PC-9 (cell line): ENCODE data around the gene PLEKHG1. TPM values are rescaled to one million over a fixed set of nuclear protein-coding genes. Genes with fewer than 3 reads are reported as not detected.

Experiments
- BruUV-seq: library from RNA; stranded (reverse); fragments of 400-500 nt; replicated peaks from 2 replicates; lab custom pipeline; 2021; lab: Mats Ljungman, UMichigan
- CTCF ChIA-PET: fragments of 300-600 bp; sonication (Branson Sonifier 250); formaldehyde crosslinking; loops from one replicate; lab custom pipeline; 2022; ENCODE audit warnings: antibody characterized with exemption; lab: Charles Lee
- POLR2A ChIA-PET: fragments of 300-600 bp; sonication (Branson Sonifier 250); formaldehyde crosslinking; loops from one replicate; lab custom pipeline; 2022; ENCODE audit warnings: antibody characterized with exemption; ENCODE audit not compliant: unreplicated experiment; lab: Charles Lee
- DNase-seq, 2 experiments: peaks; one replicate each; pipeline versions ENCODE4 v3.0.0 to v3.0.0-alpha.2; 2015 to 2022; ENCODE audit warnings: mixed read lengths in 1 of 2
- H2AFZ ChIP-seq: fragments of 200-600 bp; sonication (generic); 2 replicates; pipeline ENCODE4 v1.8.1; 2017; ENCODE audit warnings: antibody characterized with exemption
- H3F3A ChIP-seq: fragments of 200-600 bp; sonication (generic); 2 replicates; pipeline ENCODE4 v1.8.1; 2017; ENCODE audit warnings: antibody characterized with exemption, mild to moderate bottlenecking, low read depth; ENCODE audit not compliant: insufficient read depth
- H3K27ac ChIP-seq: fragments of 200-600 bp; sonication (generic); 2 replicates; pipeline ENCODE4 v1.6.1; 2016; ENCODE audit warnings: mixed run types
- H3K27me3 ChIP-seq: fragments of 200-600 bp; sonication (generic); 2 replicates; pipeline ENCODE4 v1.6.1; 2016; ENCODE audit warnings: low read depth, mixed run types; ENCODE audit not compliant: insufficient read depth
- H3K36me3 ChIP-seq: fragments of 200-600 bp; sonication (generic); 2 replicates; pipeline ENCODE4 v1.6.1; 2016; ENCODE audit warnings: low read depth, mixed run types
- H3K4me1 ChIP-seq: fragments of 200-600 bp; sonication (generic); replicated peaks from 2 replicates; pipeline ENCODE4 v1.6.1; 2016; ENCODE audit warnings: mixed run types; ENCODE audit not compliant: insufficient read depth
- H3K4me2 ChIP-seq: fragments of 200-600 bp; sonication (generic); 2 replicates; pipeline ENCODE4 v1.6.1; 2017; ENCODE audit warnings: mixed run types
- H3K4me3 ChIP-seq: fragments of 200-600 bp; sonication (generic); 2 replicates; pipeline ENCODE4 v1.6.1; 2016; ENCODE audit warnings: mixed run types
- H3K79me2 ChIP-seq: fragments of 200-600 bp; sonication (generic); 2 replicates; pipeline ENCODE4 v1.6.1; 2017; ENCODE audit warnings: low read depth, mixed run types
- H3K9me2 ChIP-seq: fragments of 200-600 bp; sonication (generic); 2 replicates; pipeline ENCODE4 v1.8.1; 2017; ENCODE audit warnings: mild to moderate bottlenecking; ENCODE audit not compliant: insufficient read depth
- H3K9me3 ChIP-seq: fragments of 200-600 bp; sonication (generic); 2 replicates; pipeline ENCODE4 v1.8.1; 2016; ENCODE audit warnings: low read depth; ENCODE audit not compliant: insufficient read depth
- H4K20me1 ChIP-seq: fragments of 200-600 bp; sonication (generic); 2 replicates; pipeline ENCODE4 v1.8.1; 2017; ENCODE audit not compliant: insufficient read depth
- EZH2 ChIP-seq: fragments of 200-600 bp; sonication (generic); IDR thresholded peaks from 2 replicates; pipeline ENCODE4 v1.8.0; 2017; ENCODE audit warnings: antibody characterized with exemption, low read depth
- intact Hi-C: fragments of 100-400 bp; cut with micrococcal nuclease; formaldehyde crosslinking; loops from one replicate; pipeline ENCODE4 v1.10.0; 2022; ENCODE audit not compliant: unreplicated experiment
- total RNA-seq: library from RNA; stranded (reverse); gene quantifications from 2 replicates; pipeline ENCODE4 v1.2.3, GENCODE V29; 2021
- TF ChIP-seq, protein P1 (sequence below): fragments of 200-600 bp; sonication (generic); conservative IDR thresholded peaks from 2 replicates; pipeline ENCODE4 v1.6.1; 2017; ENCODE audit warnings: mixed run types, antibody characterized with exemption, mild to moderate bottlenecking, moderate library complexity

The PLEKHG1 gene
- total RNA-seq, 1 experiment from 2014 or later, result 8.9 TPM

DNA sequence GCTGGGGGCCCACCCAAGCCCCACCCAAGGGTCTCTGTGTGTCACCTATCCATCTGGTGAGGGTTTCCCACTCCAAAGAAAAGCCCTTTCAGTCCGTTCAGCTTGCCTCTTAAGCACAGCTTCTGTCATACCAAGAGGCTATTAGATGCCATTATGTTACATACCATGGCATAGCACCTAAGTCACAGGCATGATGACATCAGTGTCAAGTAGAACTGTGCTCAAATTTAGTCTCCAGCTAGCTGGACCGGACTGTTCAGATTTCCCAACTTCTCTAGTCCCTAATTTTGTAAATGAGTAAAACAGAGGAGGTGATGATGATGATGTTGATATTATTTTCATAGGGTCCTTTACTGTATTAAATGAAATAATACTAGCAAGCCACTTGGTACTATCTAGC, 19.2 kb upstream of the PLEKHG1 start:
- H3K4me3 ChIP-seq, result no peak overlapping the region
- no peak for DNase-seq
- no peak overlapping the region for H3K4me2 ChIP-seq
- no peak overlapping the region for H3K27ac ChIP-seq
- no TSS peak for BruUV-seq
- H3K36me3 ChIP-seq, result no peaks in the 10 kb centered on the region
- TF ChIP-seq EZH2, result no peak
- TF ChIP-seq, protein P1, sequence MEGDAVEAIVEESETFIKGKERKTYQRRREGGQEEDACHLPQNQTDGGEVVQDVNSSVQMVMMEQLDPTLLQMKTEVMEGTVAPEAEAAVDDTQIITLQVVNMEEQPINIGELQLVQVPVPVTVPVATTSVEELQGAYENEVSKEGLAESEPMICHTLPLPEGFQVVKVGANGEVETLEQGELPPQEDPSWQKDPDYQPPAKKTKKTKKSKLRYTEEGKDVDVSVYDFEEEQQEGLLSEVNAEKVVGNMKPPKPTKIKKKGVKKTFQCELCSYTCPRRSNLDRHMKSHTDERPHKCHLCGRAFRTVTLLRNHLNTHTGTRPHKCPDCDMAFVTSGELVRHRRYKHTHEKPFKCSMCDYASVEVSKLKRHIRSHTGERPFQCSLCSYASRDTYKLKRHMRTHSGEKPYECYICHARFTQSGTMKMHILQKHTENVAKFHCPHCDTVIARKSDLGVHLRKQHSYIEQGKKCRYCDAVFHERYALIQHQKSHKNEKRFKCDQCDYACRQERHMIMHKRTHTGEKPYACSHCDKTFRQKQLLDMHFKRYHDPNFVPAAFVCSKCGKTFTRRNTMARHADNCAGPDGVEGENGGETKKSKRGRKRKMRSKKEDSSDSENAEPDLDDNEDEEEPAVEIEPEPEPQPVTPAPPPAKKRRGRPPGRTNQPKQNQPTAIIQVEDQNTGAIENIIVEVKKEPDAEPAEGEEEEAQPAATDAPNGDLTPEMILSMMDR, result no peak
- no peaks in the 10 kb centered on the region for H3K27me3 ChIP-seq
- intact Hi-C loops, result no loop called here
- no peaks in the 10 kb centered on the region for H3K9me3 ChIP-seq
- no peaks in the 10 kb centered on the region for H3K9me2 ChIP-seq
- no peaks in the 10 kb centered on the region for H3K79me2 ChIP-seq
- ChIA-PET POLR2A (no interaction called here), CTCF (no interaction called here)
- H3K4me1 ChIP-seq, result no peaks in the 10 kb centered on the region
- no peak overlapping the region for H2AFZ ChIP-seq
- no peaks in the 10 kb centered on the region for H3F3A ChIP-seq
- H4K20me1 ChIP-seq, result no peaks in the 10 kb centered on the region

DNA sequence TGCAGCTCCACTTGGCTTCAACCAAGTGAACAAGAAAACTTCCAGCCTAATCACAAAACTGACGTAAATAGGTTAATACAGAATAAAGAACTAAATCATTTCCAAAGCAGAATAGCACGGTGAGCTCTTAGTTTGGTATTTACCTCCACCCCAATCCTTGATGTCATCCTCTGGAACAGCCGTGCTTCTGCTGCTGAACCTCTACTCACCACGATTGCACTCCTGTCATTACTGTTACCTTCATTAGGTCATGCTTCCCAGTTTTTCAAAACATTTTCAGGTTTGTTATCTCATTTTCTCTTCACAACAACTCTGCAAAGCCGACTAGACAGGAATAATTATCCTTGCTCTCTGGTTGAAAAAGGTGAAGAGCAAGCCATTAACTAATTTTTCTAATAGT, 15.6 kb upstream of the PLEKHG1 start:
- no peaks in the 10 kb centered on the region for H3K4me1 ChIP-seq
- no peaks in the 10 kb centered on the region for H3K36me3 ChIP-seq
- no peaks in the 10 kb centered on the region for H3K9me2 ChIP-seq
- H3K27me3 ChIP-seq, result no peaks in the 10 kb centered on the region
- TF ChIP-seq, protein P1, result no peak
- no peak for TF ChIP-seq EZH2
- H3K4me3 ChIP-seq, result no peak overlapping the region
- no peaks in the 10 kb centered on the region for H3K79me2 ChIP-seq
- no peak overlapping the region for H3K27ac ChIP-seq
- H2AFZ ChIP-seq, result no peak overlapping the region
- no peaks in the 10 kb centered on the region for H3F3A ChIP-seq
- CTCF ChIA-PET, result no interaction called here
- H3K9me3 ChIP-seq, result no peaks in the 10 kb centered on the region
- BruUV-seq, result no TSS peak
- no peaks in the 10 kb centered on the region for H4K20me1 ChIP-seq
- intact Hi-C loops, result no loop called here
- POLR2A ChIA-PET, result no interaction called here
- no peak for DNase-seq
- no peak overlapping the region for H3K4me2 ChIP-seq

DNA sequence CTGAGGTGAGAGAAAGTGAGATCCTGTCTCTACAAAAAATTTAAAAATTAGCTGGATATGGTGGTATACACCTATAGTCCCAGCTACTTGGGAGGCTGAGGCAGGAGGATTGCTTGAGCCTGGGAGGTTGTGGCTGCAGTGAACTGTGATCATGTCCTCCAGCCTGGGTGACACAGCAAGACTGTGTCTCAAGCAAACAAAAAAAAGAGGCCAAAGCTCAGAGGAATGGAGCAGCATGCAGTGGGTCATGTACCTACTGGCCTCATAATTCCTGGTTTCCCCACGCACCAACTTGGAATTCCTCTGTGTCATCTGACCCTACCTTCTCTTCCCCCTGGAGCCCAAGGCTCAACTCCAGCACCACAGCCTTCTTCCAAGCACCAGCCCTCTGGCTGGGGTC, 15.1 kb upstream of the PLEKHG1 start:
- Histone ChIP-seq H3K4me3 (no peak overlapping the region), H3K27me3 (no peaks in the 10 kb centered on the region), H2AFZ (no peak overlapping the region), H3K36me3 (no peaks in the 10 kb centered on the region), H3K9me3 (no peaks in the 10 kb centered on the region), H3K9me2 (no peaks in the 10 kb centered on the region), H3K27ac (no peak overlapping the region), H4K20me1 (no peaks in the 10 kb centered on the region), H3F3A (no peaks in the 10 kb centered on the region), H3K79me2 (no peaks in the 10 kb centered on the region), H3K4me1 (no peaks in the 10 kb centered on the region), H3K4me2 (no peak overlapping the region)
- ChIA-PET CTCF (no interaction called here), POLR2A (no interaction called here)
- intact Hi-C loops, result no loop called here
- no TSS peak for BruUV-seq
- TF ChIP-seq, protein P1, result no peak
- TF ChIP-seq EZH2, result no peak
- no peak for DNase-seq
